NT2/D1 (cell line): ENCODE measurements around the gene SPPL2A.

Experiments used
- DNase-seq: peaks from one replicate; pipeline ENCODE4 v3.0.0-alpha.2; 2011; ENCODE audit warnings: low read depth, low spot score
- H3K27me3 ChIP-seq: 2 replicates; pipeline ENCODE4 v1.6.0; 2011; ENCODE audit warnings: mild to moderate bottlenecking; ENCODE audit not compliant: insufficient read length, insufficient read depth
- H3K36me3 ChIP-seq: 2 replicates; pipeline ENCODE4 v1.6.1; 2011; ENCODE audit warnings: mild to moderate bottlenecking, low read length, mixed read lengths; ENCODE audit not compliant: insufficient read depth, insufficient read length
- H3K4me1 ChIP-seq: 2 replicates; pipeline ENCODE4 v1.5.1; 2011; ENCODE audit not compliant: insufficient read depth, insufficient read length
- H3K4me3 ChIP-seq: 2 replicates; pipeline ENCODE4 v1.5.1; 2011; ENCODE audit warnings: low read depth; ENCODE audit not compliant: insufficient read length
- H3K9ac ChIP-seq: 2 replicates; pipeline ENCODE4 v1.6.0; 2011; ENCODE audit warnings: low read depth; ENCODE audit not compliant: insufficient read length
- H3K9me3 ChIP-seq: 2 replicates; pipeline ENCODE4 v1.5.1; 2011; ENCODE audit warnings: mild to moderate bottlenecking, low read length; ENCODE audit not compliant: insufficient read depth
- SUZ12 ChIP-seq: IDR thresholded peaks from 2 replicates; pipeline ENCODE4 v1.6.1; 2011; ENCODE audit not compliant: insufficient read length, insufficient read depth; ENCODE audit errors: extremely low read depth
- YY1 ChIP-seq: IDR thresholded peaks from 2 replicates; pipeline ENCODE4 v1.6.1; 2011; ENCODE audit not compliant: insufficient read length, insufficient read depth
- ZNF274 ChIP-seq: IDR thresholded peaks from 2 replicates; pipeline ENCODE4 v1.6.1; 2011; ENCODE audit warnings: mild to moderate bottlenecking, low read depth, low read length

The SPPL2A gene

GRCh38 chr15:50685976-50686468 is 79.5 kb downstream of the SPPL2A start:
- H3K27me3 ChIP-seq: no peaks in the 10 kb centered on the region
- peak overlapping the region; percentile 89 for H3K4me3 ChIP-seq
- H3K4me1 ChIP-seq: no peaks in the 10 kb centered on the region
- no peaks in the 10 kb centered on the region for H3K9me3 ChIP-seq
- H3K36me3 ChIP-seq: peaks cover 15% of the 10 kb centered on the region
- peak overlapping the region; percentile 89 for H3K9ac ChIP-seq
- DNase-seq: peak; percentile 44
- no peak for TF ChIP-seq SUZ12
- no peak for TF ChIP-seq ZNF274
- TF ChIP-seq YY1: no peak

GRCh38 chr15:50685191-50685975 is 80.1 kb downstream of the SPPL2A start:
- Histone ChIP-seq H3K27me3 (no peaks in the 10 kb centered on the region), H3K4me1 (no peaks in the 10 kb centered on the region), H3K4me3 (peak overlapping the region; percentile 89), H3K9ac (peak overlapping the region; percentile 89), H3K9me3 (no peaks in the 10 kb centered on the region), H3K36me3 (peaks cover 15% of the 10 kb centered on the region)
- no peak for DNase-seq
- no peak for TF ChIP-seq SUZ12
- no peak for TF ChIP-seq ZNF274
- TF ChIP-seq YY1: no peak

DNA sequence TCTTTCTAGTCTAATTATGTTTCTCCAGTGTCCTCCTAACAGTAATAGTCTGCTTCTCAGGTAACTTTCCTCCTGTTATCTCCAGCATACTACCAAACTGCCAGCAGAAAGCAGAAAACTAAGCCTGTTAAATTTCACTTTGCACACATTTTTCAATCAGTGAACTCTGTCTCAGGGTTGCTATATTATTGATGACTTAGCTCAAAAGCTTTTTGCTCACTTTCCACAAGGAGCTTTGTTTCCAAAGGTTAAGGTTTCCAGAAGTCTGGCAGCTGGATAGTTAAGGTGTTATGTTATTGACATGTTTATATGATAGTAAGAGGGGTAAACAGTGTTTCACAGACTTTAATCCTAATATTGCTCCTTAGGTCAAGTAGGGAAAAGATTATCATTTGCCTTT is 84.0 kb downstream of the SPPL2A start:
- TF ChIP-seq YY1 (no peak), ZNF274 (no peak), SUZ12 (no peak)
- H3K36me3 ChIP-seq: peaks cover 15% of the 10 kb centered on the region
- H3K4me3 ChIP-seq: no peak overlapping the region
- no peaks in the 10 kb centered on the region for H3K4me1 ChIP-seq
- no peaks in the 10 kb centered on the region for H3K27me3 ChIP-seq
- DNase-seq: no peak
- no peak overlapping the region for H3K9ac ChIP-seq
- H3K9me3 ChIP-seq: no peaks in the 10 kb centered on the region

DNA sequence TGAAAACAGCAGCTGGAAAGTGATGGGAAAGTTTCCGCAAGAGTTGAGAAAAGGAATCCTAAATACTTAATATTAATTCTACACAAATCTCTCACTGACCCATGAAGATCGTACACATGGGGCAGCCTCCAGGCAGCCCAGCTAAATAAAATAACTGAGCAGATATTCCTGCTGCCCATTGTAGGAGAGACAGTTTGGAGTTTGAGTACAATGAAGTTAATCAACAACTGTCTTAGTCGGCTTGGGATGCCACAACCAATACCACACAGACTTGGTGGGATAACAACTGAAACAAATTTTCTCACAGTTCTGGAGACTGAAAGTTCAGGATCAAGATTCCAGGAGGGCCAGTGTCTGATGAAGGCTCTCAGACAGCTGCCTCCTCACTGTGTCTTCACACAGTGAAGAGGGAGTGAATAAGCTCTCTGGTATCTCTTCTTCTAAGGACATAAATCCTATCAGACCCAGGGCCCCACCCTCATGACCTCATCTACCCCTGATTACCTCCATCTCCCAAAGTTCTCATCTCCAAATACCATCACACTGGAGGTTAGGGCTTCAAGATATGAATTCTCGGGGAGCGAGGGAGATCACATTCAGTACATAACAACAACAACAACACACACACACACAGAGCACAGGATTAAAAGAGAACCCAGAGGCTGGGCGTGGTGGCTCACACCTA is 88.6 kb downstream of the SPPL2A start:
- no peak for TF ChIP-seq ZNF274
- TF ChIP-seq YY1: no peak
- TF ChIP-seq SUZ12: no peak

GRCh38 chr15:50675535-50676144 is 89.9 kb downstream of the SPPL2A start:
- Histone ChIP-seq H3K36me3 (peaks cover 5% of the 10 kb centered on the region), H3K9me3 (no peaks in the 10 kb centered on the region), H3K27me3 (no peaks in the 10 kb centered on the region), H3K4me3 (no peak overlapping the region), H3K4me1 (no peaks in the 10 kb centered on the region), H3K9ac (no peak overlapping the region)
- DNase-seq: no peak
- TF ChIP-seq YY1 (no peak), ZNF274 (no peak), SUZ12 (no peak)

More for the DNA sequence above, 88.6 kb downstream of the SPPL2A start:
- Histone ChIP-seq H3K4me1 (no peaks in the 10 kb centered on the region), H3K27me3 (no peaks in the 10 kb centered on the region), H3K4me3 (no peak overlapping the region), H3K9ac (no peak overlapping the region), H3K36me3 (peaks cover 5% of the 10 kb centered on the region), H3K9me3 (no peaks in the 10 kb centered on the region)
- DNase-seq: no peak

- Histone ChIP-seq H3K4me3 (no peak overlapping the region), H3K9me3 (no peaks in the 10 kb centered on the region), H3K36me3 (peaks cover 15% of the 10 kb centered on the region), H3K27me3 (no peaks in the 10 kb centered on the region), H3K4me1 (no peaks in the 10 kb centered on the region), H3K9ac (no peak overlapping the region)
- TF ChIP-seq SUZ12 (no peak), ZNF274 (no peak), YY1 (no peak)
- no peak for DNase-seq
Observed at GRCh38 chr15:50670115-50670514, 95.4 kb downstream of the SPPL2A start.

GRCh38 chr15:50669611-50670010 is 95.9 kb downstream of the SPPL2A start:
- Histone ChIP-seq H3K9ac (no peak overlapping the region), H3K36me3 (peaks cover 17% of the 10 kb centered on the region), H3K4me3 (no peak overlapping the region), H3K9me3 (no peaks in the 10 kb centered on the region), H3K27me3 (no peaks in the 10 kb centered on the region), H3K4me1 (no peaks in the 10 kb centered on the region)
- TF ChIP-seq YY1 (no peak), ZNF274 (no peak), SUZ12 (no peak)
- no peak for DNase-seq
